HTERT RPE-1 (cell line): ENCODE results near the gene TOMM20L.
"Not testable (repeated sequence)": the region's sequence is repeated elsewhere in the genome, so short reads cannot be mapped to it uniquely, and the experiment has no call there.

Experiments used
- in situ Hi-C: fragments of 300-500 bp; cut with MboI; formaldehyde crosslinking; loops from 4 replicates; pipeline ENCODE4 v1.14.3; 2020; ENCODE audit warnings: low sequenced_read_pairs

The TOMM20L gene

DNA sequence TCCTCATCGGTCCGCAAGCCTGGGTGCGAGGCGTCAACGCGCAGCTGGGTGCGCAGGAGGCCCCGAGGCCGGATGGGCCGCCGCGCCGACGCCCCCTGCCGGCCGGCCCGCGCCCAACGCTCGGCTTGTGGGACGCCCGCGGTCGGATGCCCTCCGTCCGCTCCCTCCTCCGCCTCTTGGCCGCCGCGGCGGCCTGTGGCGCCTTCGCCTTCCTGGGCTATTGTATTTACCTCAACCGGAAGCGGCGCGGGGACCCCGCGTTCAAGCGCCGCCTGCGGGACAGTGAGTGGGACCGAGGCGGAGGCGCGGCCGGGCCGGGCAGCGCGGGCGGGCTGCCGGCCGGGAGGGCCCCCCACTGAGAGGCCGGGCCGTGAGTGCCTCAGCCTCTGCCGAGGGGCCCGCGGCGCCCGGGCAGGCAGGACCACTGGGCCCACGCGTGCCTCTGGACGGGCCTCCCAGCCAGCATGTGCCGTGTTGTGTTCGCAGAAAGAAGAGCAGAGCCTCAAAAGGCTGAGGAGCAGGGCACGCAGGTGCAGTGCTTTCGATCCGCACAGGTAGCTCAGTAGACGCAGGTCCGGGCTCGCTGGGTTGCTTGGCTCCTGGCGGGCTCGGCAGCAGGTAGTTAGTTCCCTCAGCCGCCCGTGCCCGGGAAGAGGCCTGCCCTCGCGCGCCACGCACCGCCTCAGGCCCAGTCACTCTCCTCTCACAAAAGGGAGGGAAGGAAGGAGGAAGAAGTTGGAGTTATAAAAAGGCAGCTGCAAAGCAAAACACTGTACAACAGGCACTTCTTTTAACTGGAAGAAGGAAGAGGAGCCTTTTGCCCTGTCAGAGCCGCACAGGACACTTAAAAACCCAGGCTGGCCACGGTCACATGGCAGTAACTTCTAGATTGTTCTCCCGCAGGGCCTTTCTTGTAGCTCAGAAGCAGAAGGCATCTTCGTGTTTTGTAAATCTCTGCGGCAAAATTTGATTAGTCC lies at the start of gene TOMM20L:
TOMM20L (plus strand) TSS at position 119 of the 977 bp plus-strand sequence; CDS start at position 147, 28 bp downstream.
- in situ Hi-C loops: no loop called here

DNA sequence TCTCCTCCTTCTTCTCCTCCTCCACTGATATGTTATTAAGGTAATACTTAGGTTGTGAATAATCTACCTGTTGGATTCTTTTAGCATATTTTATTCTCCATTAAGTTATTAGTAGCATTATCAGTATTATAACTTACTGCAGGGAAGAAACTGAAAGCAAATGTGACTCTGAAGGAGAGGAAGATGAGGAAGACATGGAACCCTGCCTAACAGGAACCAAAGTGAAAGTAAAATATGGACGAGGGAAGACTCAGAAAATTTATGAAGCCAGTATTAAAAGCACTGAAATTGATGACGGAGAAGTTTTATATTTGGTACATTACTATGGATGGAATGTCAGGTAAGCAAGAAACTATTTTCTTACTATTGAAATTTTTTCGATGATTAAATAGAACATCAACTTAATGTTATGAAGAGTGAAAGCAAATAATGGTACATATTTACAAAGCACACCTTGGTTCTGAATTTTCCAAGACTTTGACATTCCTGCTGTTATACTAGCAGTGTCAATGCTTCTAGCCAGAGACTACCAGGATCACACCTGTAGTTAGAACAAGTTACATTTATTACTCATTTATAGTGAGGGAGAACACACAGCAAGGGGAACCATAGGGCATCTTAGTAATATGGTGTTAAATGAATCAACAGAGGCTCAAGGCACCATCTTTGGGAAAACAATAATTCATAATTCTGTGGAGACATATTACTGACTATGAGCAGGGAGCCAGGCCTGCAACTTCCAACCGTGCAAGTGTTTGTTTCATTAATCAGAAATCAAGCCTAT lies 42.0 kb upstream of the TOMM20L start:
- in situ Hi-C loops: no loop called here

DNA sequence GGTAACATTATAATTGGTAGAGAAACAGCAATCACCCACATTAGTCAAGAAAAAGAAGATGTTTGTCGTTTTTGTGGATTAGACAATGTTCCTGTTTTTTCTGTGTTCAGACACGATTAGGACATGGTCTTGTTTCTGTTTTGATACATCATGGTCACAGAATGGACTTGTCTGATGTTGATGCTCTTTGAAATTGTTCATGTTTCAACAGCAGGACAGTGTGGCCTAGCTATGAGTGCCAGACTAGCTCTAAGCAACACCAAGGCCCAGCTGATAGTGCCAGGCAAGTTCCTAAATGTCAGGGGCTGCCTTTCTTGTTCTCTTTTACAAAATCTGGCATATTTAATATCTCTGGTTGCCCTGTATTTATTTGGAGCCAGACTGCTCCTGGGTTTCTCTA lies 40.9 kb upstream of the TOMM20L start:
- in situ Hi-C loops: no loop called here

DNA sequence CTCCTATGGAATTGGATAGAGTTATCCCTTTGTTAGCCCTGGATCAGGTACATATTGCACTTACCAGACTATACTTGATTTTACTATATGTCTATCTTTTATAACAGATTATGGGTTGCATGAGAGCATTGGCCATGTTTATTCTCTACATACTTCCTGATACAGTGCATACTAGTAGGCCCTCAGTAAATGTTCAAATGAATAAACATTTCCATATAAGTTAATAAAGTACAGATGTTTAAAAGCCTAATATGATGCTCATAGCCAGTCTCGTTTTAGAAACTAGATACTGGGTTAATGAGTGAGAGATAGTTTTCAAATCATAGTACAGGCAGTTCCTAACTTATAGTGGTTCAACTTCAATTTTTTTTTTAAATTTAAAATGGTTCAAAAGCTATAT lies 39.5 kb upstream of the TOMM20L start:
- in situ Hi-C loops: no loop called here

DNA sequence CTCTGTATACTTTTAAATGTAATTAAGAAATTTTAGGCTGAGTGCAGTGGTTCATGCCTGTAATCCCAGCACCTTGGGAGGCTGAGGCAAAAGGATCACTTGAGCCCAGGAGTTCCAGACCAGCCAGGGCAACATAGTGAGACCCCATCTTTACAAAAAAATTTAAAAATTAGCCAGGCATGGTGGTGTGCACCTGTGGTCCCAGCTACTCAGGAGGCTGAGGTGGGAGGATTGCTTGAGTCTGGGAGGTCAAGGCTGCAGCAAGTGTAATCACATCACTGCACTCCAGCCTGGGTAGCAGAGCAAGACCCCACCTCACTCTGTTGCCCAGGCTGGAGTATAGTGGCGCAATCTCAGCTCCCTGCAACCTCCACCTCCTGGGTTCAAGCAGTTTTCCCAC lies 33.5 kb upstream of the TOMM20L start:
- in situ Hi-C loops: not testable (repeated sequence)

DNA sequence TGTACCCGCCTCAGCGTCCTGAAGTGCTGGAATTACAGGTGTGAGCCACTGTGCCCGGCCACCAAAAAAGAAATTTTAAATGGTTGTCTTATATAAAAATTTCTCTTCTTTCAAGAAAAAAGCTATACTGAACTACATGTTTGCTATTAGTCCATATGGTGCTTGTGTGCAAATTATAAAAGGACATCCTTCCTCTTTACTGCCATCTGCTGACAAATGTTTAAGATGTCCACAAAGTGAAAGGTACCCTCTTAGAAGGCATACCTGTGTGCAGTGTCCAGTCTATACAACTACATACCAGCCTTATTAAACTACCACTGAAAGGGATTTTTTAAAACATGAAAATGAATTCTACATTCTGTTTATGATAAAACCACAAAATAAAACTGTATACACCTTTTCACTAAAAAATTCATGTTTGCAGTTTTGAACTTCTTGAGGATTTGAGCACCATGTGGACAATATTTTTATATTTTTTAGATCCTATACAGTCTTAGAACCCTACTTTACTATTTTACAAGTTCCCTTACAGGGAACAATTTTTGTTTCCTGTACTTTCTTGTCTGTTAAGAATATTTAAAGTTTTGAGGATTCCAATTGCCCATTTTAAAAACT lies 32.8 kb upstream of the TOMM20L start:
- in situ Hi-C loops: no loop called here

DNA sequence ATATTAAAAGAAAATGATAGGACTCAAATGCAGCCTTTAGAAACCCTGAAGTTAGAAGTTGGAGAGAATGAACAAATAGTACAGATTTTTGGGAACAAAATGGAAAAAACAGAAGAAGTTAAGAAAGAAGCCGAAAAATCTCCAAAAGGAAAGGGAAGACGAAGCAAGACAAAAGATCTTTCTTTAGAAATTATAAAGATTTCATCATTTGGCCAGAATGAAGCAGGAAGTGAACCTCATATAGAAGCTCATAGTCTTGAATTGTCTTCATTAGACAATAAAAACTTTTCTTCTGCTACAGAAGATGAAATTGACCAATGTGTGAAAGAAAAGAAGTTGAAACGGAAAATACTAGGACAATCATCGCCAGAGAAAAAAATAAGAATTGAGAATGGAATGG lies 31.4 kb upstream of the TOMM20L start:
- in situ Hi-C loops: no loop called here

DNA sequence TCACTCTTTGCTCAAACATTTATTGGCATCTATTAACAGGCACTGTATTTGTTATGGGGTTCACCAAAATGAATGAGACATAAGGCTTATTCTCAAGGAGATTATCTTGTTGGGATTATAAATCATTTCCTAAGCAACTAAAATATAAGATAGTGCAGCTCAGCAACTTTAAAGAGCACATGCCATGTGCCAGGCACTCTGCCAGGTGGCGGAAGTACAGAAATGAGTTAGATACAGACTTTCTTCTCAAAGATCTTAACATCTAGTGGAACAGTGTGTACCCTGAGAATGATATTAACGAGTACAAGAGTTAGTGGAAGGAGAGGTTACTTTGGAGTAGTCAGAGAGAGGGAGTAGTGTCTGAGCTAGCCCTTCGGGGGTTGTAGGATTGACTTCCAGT lies 28.4 kb upstream of the TOMM20L start:
- in situ Hi-C loops: no loop called here

DNA sequence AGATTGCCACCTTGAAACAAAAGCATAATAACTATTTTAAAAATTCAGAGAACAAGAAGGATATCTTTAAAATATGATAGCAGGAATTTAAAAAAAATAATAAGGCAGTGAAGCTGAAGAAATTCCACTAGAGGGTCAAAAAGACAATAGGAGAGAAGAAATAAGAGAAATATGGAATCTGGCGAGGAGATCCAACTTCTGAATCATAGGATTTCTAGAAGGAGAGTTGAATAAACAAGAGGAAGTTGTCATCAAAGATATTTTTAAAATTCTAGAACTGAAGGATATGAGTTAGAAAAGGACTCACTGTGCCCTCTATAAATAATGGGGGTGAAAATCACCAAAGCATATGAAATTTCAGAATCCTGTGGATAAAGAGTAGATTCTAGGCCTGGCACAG lies 26.8 kb upstream of the TOMM20L start:
- in situ Hi-C loops: no loop called here

DNA sequence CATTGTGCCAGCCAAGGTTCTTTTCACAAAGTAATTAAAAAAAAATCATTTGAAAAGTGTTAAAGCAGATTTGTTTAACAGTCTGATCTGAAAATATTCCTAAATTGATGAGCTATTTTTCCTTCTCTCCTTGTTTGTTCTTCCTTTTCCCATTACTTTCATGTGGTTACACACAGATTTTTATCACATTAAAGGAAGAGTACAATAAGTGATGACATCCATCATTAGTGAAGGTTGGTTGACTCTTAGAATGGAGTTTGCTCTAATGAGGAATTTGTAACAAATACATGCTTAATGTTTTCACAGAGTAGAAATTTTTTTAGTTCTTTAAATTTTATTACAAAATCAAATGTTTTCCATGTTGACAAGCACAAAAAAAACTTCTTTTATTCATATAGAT lies 18.9 kb upstream of the TOMM20L start:
- in situ Hi-C loops: no loop called here

DNA sequence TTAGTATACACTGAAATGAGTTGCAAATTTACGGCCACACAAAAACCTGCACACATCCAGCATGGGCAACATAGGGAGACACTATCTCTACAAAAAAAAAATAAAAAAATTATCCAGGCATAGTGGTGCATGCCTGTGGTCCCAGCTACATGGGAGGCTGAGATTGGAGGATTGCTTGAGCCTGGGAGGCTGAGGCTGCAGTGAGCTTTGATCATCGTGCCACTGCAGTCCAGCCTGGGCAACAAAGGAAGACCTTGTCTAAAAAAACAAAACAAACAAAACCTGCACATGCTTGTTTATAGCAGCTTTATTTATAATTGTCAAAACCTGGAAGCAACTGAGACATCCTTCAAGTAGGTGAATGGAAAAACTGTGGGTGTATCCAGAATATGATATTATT lies 4.9 kb upstream of the TOMM20L start:
- in situ Hi-C loops: no loop called here

DNA sequence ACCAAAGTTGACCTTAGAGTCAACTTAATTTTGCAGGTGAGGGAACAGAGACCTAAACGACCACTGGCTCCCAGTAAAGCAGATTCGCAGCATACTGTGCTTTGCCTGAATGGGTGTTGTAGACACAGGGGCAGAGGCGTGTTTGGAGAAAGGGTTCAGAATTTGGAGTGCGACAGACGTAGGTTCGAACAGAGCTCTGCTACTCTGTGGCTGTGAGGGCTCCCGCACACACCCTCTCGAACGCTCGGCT lies 243 bp upstream of the TOMM20L start:
- in situ Hi-C loops: no loop called here

DNA sequence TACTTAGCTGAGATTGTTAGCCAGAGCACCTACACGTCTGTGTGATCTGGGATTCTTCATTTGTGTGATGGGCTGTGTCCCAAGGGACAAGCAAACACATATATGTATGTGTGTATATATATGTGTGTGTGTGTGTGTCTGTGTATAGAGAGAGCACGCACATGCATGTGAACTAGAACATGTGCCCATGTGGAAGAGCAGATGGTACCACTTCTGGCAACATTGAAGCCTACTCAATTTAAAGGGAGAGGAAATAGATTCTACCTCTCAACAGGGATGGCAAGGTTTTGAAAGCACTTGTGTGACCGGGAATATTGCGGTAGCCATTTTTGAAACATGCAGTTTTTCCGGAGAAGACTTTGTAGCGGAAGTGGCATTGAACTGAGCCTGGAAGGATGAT lies 1.4 kb downstream of the TOMM20L start:
- in situ Hi-C loops: no loop called here

DNA sequence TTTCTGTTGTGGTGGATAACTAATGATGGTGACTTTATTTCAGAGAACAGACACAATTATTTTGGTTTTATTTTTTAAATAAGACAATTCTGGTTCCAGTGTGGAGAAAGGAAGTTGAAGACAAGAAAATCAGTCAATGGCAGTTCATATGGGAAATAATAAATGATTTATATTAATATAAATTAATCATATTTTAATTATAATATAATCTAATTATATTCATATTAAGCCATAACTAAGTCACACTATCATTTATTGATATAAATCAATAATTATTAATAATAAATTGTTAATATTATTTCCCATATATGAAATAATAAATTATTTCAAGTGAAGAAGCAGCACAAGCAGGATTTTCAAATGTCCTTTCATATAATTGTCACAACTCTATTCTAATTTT lies 2.8 kb downstream of the TOMM20L start:
- in situ Hi-C loops: no loop called here

DNA sequence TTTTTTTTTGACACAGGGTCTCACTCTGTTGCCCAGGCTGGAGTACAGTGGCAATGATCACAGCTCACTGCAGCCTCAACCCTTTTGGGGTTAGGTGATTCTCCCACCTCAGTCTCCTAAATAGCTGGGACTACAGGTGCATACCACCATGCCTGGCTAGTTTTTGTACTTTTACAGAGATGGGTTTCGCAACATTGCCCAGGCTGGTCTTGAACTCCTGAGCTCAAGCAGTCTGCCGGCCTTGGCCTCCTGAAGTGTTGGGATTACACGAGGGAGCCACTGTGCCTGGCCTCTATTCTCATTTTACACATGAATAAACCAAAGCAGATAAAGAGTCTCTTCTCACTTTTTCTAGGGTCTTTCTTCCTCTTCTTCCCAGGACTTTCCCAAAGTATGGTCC lies 3.2 kb downstream of the TOMM20L start:
- in situ Hi-C loops: no loop called here

DNA sequence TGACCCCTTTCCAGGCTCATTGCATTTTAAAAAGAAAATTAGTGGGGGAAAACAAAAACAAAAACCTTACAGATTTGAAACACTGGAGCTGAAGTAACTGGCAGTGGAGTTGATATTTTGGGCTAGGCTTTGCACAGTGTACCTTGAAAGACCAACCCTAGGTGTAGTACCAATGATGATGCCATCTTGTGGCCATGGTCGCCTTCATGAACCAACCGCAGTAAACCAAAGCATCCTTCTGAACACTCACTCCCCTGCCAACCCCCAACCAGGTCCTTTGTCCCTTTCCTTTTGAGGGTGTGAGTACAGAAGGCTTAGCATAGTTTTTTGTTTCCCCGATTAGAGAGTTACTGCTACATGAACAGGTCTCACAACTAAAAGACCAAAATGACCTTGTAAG lies 5.9 kb downstream of the TOMM20L start:
- in situ Hi-C loops: no loop called here

DNA sequence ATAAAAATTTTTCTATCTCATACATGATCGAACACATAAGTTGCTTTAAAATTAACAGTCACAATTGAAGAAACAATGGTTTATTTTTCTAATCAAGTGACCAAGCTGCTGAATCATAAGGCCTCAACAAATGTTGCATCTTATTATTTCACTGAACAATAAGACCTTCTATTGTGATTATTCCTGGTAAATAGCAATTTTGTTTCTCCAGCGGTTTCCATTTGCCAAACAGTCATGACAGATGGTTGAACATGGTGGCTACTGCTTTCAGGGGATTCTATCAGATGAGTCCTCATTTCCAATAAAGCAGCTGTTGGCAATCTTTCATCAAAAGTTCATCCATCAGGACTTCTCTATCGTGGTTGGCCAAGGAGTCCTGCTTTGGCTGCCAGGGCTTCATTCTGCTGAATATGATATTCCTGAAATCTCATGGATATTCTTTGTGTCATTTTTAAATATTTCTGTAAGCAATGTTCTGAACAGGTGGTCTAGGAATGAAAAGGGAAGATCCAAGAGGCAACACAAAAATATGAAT lies 13.0 kb downstream of the TOMM20L start:
- in situ Hi-C loops: no loop called here

DNA sequence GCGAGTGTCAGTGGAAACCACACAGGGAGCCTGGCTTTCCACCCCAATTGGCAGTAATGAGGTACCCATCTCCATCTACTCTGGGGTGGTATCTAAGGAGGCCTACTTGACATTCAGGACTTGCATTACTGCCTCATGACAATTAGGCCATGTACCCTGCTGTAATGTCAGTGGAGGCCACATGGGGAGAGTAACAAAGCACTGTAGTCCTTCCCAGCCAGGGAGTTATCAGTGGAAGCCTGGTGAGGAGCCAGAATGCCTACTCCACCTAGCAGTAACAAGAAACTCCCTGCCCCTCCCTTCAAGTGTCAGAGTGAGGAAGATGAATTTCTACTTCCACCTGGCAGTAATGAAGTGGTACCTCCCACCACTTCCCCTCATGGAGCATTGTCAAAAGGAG lies 19.1 kb downstream of the TOMM20L start:
- in situ Hi-C loops: no loop called here

DNA sequence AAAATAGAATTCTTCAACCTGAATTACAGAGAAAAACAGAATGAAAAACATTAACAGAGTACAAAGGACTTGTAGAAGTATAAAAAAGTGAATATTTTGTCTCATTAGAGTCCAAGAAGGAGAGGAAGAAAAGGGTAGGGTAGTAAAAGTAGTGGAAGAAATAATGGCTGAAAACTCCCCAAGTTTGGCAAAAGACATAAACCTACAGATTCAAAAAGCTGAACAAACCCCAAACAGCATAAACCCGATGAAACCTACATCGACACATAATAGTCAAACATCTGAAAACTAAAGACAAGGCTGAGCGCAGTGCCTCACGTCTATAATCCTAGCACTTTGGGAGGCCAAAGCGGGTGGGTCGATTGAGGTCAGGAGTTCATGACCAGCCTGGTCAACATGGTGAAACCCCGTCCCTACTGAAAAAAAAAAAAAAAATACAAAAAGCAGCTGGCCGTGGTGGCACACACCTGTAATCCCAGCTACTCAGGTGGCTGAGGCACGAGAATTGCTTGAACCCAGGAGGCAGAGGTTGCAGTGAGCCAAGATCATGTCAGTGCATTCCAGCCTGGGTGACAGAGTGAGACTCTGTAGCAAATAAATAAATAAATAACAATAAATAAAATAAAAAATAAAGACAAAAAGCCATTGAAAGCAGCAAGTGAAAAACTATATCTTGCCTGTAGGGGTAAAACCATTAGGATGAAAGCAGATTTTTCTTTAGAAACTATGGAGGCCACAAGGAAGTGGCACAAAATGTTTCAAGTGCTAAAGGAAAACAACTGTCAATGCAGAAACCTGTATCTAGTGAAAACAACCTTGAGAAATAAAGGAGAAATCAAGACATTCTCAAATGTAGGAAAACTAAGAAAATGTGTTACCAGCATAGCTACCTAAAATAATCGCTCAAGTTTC lies 20.2 kb downstream of the TOMM20L start:
- in situ Hi-C loops: no loop called here

DNA sequence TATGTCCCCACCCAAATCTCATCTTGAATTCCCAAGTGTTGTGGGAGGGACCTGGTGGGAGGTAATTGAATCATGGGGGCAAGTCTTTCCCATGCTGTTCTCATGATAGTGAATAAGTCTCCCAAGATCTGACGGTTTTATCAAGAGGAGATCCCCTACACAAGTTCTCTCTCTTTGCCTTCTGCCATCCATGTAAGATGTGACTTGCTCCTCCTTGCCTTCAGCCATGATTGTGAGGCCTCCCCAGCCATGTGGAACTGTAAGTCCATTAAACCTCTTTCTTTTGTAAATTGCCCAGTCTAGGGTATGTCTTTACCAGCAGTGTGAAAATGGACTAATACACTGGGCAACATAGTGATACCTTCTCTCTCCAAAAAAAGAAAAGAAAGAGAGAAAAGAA lies 21.2 kb downstream of the TOMM20L start:
- in situ Hi-C loops: not testable (repeated sequence)
